Kidney epithelial cell (primary cell): ENCODE measurements around the gene JPH2. TPM values are rescaled to one million over a fixed set of nuclear protein-coding genes. Genes with fewer than 3 reads are reported as not detected.

Experiments
- DNase-seq: peaks from one replicate; pipeline ENCODE4 v3.0.0-alpha.2; 2010; ENCODE audit warnings: low read depth
- H3K27me3 ChIP-seq: 2 replicates; pipeline ENCODE4 v1.6.0; 2011; ENCODE audit warnings: low read length; ENCODE audit not compliant: control insufficient read depth, insufficient read depth
- H3K36me3 ChIP-seq: 2 replicates; pipeline ENCODE4 v1.5.1; 2011; ENCODE audit warnings: low read length; ENCODE audit not compliant: control insufficient read depth, insufficient read depth
- H3K4me3 ChIP-seq: 2 replicates; pipeline ENCODE4 v1.5.1; 2011; ENCODE audit warnings: low read depth, mild to moderate bottlenecking, control low read depth, low read length
- total RNA-seq: library from RNA; depleted of rRNA; stranded (reverse); fragments of >200 nt; gene quantifications from 2 replicates; pipeline ENCODE4 v1.2.3, GENCODE V29; 2015
- TF ChIP-seq, protein P1 (sequence below): IDR thresholded peaks from 2 replicates; pipeline ENCODE4 v1.5.1; 2011; ENCODE audit warnings: mild to moderate bottlenecking, moderate library complexity, low read length, control low read depth, inconsistent platforms; ENCODE audit not compliant: insufficient read depth, poor library complexity, severe bottlenecking

Gene JPH2
- total RNA-seq, 1 donor from 2014 or later = 3.0 TPM

DNA sequence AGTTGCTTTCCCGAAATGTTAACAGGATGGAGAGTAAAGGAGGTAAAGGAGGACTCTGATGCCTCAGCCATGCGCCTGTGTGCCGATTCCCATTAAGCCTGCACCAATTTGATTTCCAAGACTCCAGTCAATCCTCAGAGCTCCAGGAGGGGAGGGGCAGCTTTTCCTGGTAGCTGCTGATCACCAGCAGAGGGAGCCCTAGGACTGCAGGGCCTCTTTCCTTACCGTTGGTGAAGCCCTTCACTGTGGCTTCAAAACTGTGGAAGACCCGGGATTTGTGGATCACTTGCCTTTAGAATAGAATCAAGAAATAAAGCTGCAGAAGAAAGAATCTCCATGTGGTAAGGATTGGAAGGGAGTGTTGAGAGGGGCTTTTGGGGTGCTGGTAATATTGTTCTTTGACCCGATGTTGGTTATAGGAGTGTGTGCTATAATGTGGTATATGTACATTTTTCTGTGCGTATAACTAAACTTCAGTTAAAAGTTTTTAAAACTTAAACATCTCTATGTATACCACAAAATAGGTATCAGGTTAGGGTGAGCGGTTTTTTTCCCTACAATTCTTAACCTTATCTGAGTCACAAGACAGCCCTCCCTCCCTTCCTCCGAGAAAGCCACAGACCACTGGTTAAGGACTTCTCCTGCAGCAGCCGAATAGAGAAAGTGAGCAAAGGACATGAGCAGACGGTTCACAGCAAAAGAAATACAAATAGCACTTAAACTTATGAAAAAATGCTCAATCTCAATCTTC is 30.5 kb upstream of the JPH2 start:
- TF ChIP-seq, protein P1, sequence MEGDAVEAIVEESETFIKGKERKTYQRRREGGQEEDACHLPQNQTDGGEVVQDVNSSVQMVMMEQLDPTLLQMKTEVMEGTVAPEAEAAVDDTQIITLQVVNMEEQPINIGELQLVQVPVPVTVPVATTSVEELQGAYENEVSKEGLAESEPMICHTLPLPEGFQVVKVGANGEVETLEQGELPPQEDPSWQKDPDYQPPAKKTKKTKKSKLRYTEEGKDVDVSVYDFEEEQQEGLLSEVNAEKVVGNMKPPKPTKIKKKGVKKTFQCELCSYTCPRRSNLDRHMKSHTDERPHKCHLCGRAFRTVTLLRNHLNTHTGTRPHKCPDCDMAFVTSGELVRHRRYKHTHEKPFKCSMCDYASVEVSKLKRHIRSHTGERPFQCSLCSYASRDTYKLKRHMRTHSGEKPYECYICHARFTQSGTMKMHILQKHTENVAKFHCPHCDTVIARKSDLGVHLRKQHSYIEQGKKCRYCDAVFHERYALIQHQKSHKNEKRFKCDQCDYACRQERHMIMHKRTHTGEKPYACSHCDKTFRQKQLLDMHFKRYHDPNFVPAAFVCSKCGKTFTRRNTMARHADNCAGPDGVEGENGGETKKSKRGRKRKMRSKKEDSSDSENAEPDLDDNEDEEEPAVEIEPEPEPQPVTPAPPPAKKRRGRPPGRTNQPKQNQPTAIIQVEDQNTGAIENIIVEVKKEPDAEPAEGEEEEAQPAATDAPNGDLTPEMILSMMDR = peak; percentile 96
- H3K27me3 ChIP-seq = no peaks in the 10 kb centered on the region
- no peaks in the 10 kb centered on the region for H3K36me3 ChIP-seq
- no peak for DNase-seq
- no peak overlapping the region for H3K4me3 ChIP-seq

DNA sequence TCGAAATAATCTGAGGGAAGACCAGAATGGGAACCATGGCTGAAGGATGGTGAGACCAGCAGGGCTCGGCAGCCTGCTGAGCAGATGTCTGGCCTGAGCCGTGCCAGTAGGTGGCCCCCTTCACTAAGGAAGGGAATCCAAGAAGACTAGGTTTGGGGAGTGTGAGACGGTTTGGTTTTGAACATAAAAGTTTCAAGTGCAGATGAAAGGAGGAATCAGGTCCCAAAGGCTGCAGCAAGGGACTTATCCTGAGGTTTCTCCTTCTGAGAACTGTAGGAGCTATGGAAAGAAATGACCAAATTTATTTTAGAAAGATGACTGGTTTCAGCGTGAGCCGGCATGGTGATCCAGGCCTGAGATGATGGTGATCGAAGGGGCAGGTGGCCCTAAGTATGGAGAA is 28.1 kb upstream of the JPH2 start:
- H3K36me3 ChIP-seq = no peaks in the 10 kb centered on the region
- TF ChIP-seq, protein P1 = peak; percentile 93
- DNase-seq = no peak
- no peak overlapping the region for H3K4me3 ChIP-seq
- H3K27me3 ChIP-seq = no peaks in the 10 kb centered on the region

DNA sequence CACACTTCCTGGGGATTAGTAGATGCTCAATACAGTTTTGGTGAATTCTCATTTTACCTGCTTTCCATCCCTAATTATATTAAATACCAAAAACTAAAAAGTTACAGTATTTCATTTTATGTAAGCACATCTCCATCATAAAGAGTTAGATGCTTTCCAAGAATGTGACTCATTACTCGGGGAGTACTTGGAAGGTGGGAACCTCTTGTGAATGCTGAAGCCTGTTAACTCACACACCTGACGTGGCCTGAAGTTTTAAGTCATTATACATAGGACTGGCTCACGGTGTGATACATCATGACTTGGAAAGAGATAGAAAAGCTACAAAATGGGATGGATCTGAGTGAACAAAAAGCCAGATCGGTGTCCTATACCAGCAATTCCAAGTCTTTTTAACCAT is 25.8 kb upstream of the JPH2 start:
- TF ChIP-seq, protein P1 = no peak
- no peaks in the 10 kb centered on the region for H3K36me3 ChIP-seq
- no peaks in the 10 kb centered on the region for H3K27me3 ChIP-seq
- no peak overlapping the region for H3K4me3 ChIP-seq
- DNase-seq = no peak

DNA sequence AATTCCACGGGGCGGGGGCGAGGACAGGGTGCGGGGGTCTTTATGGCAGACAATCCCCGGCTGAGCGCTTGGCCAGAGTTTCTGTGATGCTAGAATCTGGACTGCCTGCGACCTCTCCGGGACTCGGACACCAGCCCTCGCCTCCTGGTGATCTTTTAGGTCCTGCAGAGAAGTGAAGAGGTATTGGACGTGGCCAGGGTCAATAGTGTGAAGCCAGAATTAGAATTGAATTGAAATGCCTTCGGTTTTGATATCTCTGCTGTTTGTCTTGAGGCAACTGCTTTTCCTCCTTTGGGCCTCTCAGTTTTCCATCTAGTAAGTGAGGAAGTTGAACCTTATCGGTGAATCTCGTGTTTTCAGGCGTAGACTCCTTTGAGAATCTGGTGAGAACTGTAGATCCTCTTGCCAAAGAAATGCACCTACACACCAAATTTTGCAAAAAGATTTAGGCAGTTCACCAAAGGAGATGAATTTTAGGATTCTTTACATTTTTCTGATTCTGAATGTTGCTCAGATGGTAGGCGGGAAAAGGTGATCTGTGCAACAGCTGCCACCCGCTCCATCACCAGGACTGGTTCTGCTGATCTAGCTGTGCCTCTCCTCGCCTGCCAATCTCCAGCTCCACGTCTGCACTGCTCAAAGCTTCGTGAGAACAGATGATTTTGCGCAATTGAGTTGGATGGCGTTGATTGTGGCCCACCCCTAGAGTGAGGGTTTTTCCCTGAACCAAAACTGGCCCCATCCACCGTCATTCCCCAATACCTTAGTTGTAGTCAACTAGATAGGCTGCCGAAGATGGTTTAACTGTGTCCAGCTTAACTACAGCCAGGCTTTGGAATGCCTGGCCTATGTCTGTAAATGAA is 24.4 kb upstream of the JPH2 start:
- peak overlapping the region; percentile 74 for H3K4me3 ChIP-seq
- no peaks in the 10 kb centered on the region for H3K36me3 ChIP-seq
- H3K27me3 ChIP-seq = no peaks in the 10 kb centered on the region
- DNase-seq = no peak
- TF ChIP-seq, protein P1 = no peak

DNA sequence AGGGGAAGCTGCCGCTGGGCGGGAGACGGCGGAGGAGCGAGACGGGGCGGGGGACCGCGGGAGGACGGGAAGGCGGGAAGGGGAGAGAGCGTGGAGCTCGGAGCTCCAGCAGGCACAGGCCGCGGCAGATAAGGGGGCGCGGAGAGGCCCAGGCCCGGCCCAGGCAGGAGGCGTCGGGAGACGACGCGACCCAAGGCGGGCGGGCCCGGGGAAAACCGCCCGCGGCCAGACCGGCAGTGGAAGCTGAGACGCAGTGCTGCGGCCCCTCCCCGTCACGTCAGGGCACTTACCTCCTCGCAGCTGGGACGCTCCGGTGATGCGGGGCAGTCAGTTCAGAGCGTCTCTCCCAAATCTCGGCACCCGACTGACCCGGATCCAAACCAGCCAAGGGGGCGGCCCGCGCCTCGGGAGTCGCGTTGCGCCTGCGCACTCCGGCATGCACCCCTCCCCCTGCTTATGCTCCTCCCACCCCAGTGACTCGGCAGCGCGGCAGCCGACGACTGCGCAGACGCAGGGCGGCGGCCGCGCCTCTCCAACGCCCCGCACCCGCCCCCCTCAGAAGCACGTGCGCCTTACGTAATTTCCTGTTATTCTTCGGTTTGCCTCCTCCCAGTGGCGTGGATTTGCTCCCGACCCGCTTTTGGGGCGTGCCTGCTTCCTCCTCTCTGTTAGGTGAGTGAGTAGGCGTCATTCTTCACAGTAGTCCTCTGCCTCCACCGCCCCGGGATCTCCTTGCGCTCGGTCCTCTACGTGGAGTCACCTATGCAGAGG is 23.6 kb upstream of the JPH2 start, which contains the start of gene OSER1:
Gene OSER1, minus strand, starts transcription at position 366 of the 771 bp plus-strand sequence. CDS start 3,814 bp downstream, outside the sequence.
- Histone ChIP-seq H3K4me3 (peak within 1 kb of the TSS; percentile 84), H3K36me3 (no peaks in the 10 kb centered on the region), H3K27me3 (no peaks in the 10 kb centered on the region)
- TF ChIP-seq, protein P1 = no peak
- DNase-seq = peak; percentile 85
